Measurements from ENCODE around the gene SMOC2. TPM values are rescaled to one million over a fixed set of nuclear protein-coding genes. Genes with fewer than 3 reads are reported as not detected.

Gene SMOC2
- polyA plus RNA-seq, 3 donors: not detected

DNA sequence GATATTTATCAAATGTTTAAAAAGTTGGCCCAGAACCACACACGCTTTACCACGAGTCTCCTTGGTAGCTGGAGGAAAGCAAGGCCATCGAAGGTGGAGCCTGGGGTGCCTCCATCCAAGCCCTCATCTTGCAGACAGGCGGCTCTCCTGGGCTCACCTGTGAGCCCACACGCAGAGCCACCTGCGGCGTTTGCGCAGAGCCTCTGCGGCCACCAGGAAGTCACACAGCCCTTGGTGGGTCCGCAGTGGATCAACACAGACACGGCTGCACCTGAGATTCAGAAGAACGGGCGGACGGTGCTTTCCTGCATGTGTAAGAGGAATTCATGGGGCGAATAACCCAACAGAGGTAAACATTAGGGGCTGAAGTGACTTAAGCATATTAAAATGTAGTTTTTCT is 24.5 kb upstream of the SMOC2 start:
- Mint-ChIP-seq H3K4me1 (no peaks in the 10 kb centered on the region), H3K27me3 (ENCODE audit: low read depth in 3 of 3) (peaks cover 7 to 9% (median 8%) of the 10 kb centered on the region in 3 donors), H3K36me3 (no peaks in the 10 kb centered on the region), H3K4me3 (no peak overlapping the region), H3K9me3 (peaks cover 3 to 9% (median 6%) of the 10 kb centered on the region in 7 donors), H3K27ac (no peak overlapping the region)
- TF ChIP-seq, protein P1, sequence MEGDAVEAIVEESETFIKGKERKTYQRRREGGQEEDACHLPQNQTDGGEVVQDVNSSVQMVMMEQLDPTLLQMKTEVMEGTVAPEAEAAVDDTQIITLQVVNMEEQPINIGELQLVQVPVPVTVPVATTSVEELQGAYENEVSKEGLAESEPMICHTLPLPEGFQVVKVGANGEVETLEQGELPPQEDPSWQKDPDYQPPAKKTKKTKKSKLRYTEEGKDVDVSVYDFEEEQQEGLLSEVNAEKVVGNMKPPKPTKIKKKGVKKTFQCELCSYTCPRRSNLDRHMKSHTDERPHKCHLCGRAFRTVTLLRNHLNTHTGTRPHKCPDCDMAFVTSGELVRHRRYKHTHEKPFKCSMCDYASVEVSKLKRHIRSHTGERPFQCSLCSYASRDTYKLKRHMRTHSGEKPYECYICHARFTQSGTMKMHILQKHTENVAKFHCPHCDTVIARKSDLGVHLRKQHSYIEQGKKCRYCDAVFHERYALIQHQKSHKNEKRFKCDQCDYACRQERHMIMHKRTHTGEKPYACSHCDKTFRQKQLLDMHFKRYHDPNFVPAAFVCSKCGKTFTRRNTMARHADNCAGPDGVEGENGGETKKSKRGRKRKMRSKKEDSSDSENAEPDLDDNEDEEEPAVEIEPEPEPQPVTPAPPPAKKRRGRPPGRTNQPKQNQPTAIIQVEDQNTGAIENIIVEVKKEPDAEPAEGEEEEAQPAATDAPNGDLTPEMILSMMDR (IDR thresholded peaks at IDR 0.05): no peak
- Histone ChIP-seq H3K27ac (ENCODE audit: low read depth in 1 of 2, low read length in 2 of 2) (no peak overlapping the region), H2AFZ (ENCODE audit: insufficient read depth, low read depth, low read length, poor library complexity, severe bottlenecking) (no peak overlapping the region), H3K79me2 (ENCODE audit: insufficient read depth, low read length) (no peaks in the 10 kb centered on the region), H3K4me1 (ENCODE audit: control insufficient read depth in 1 of 2, insufficient read depth in 2 of 2, low read length in 2 of 2) (no peaks in the 10 kb centered on the region), H3K9me3 (replicated peaks in 1 of 2; ENCODE audit: control insufficient read depth in 1 of 2, insufficient read depth in 1 of 2, low read length in 2 of 2) (peaks cover 0 to 4% of the 10 kb centered on the region in 2 donors), H3K4me3 (replicated peaks in 1 of 3; ENCODE audit: low read depth in 2 of 3, low read length in 3 of 3) (no peak overlapping the region), H3K27me3 (ENCODE audit: control insufficient read depth in 2 of 2, insufficient read depth in 2 of 2, low read length in 2 of 2) (no peaks in the 10 kb centered on the region), H3K9ac (ENCODE audit: insufficient read depth, low read length, poor library complexity, severe bottlenecking) (no peak overlapping the region), H4K20me1 (ENCODE audit: insufficient read depth, low read length) (no peaks in the 10 kb centered on the region), H3K4me2 (replicated peaks; ENCODE audit: extremely low read depth, low read length, poor library complexity, severe bottlenecking) (no peak overlapping the region), H3K36me3 (replicated peaks in 1 of 2; ENCODE audit: control insufficient read depth in 1 of 2, insufficient read depth in 2 of 2, low read length in 2 of 2) (no peaks in the 10 kb centered on the region)
- intact Hi-C loops (cut with micrococcal nuclease): no loop called here
- DNase-seq: no peak
- WGBS (ENCODE audit: insufficient coverage): 91% methylated on average over 11 of the region's 15 CpGs

- TF ChIP-seq, protein P1 (IDR thresholded peaks at IDR 0.05): no peak
- peaks cover 2 to 8% (median 6%) of the 10 kb centered on the region in 7 donors for H3K9me3 Mint-ChIP-seq
- no peaks in the 10 kb centered on the region for H3K4me1 ChIP-seq (ENCODE audit: control insufficient read depth in 1 of 2, insufficient read depth in 2 of 2, low read length in 2 of 2)
- H3K4me3 ChIP-seq (replicated peaks in 1 of 3; ENCODE audit: low read depth in 2 of 3, low read length in 3 of 3): no peak overlapping the region
- no peak for DNase-seq
- no peaks in the 10 kb centered on the region for H3K4me1 Mint-ChIP-seq
- H3K27ac ChIP-seq (ENCODE audit: low read depth in 1 of 2, low read length in 2 of 2): no peak overlapping the region
- H3K36me3 Mint-ChIP-seq: no peaks in the 10 kb centered on the region
- H3K79me2 ChIP-seq (ENCODE audit: insufficient read depth, low read length): no peaks in the 10 kb centered on the region
- H2AFZ ChIP-seq (ENCODE audit: insufficient read depth, low read depth, low read length, poor library complexity, severe bottlenecking): no peak overlapping the region
- no peak overlapping the region for H3K4me2 ChIP-seq (replicated peaks; ENCODE audit: extremely low read depth, low read length, poor library complexity, severe bottlenecking)
- WGBS (ENCODE audit: insufficient coverage): 66% methylated on average over 9 of the region's 9 CpGs
- H3K9me3 ChIP-seq (replicated peaks in 1 of 2; ENCODE audit: control insufficient read depth in 1 of 2, insufficient read depth in 1 of 2, low read length in 2 of 2): peaks cover 0 to 4% of the 10 kb centered on the region in 2 donors
- no peak overlapping the region for H3K4me3 Mint-ChIP-seq
- H3K9ac ChIP-seq (ENCODE audit: insufficient read depth, low read length, poor library complexity, severe bottlenecking): no peak overlapping the region
- intact Hi-C loops (cut with micrococcal nuclease): no loop called here
- no peaks in the 10 kb centered on the region for H3K27me3 ChIP-seq (ENCODE audit: control insufficient read depth in 2 of 2, insufficient read depth in 2 of 2, low read length in 2 of 2)
- H4K20me1 ChIP-seq (ENCODE audit: insufficient read depth, low read length): no peaks in the 10 kb centered on the region
- no peaks in the 10 kb centered on the region for H3K36me3 ChIP-seq (replicated peaks in 1 of 2; ENCODE audit: control insufficient read depth in 1 of 2, insufficient read depth in 2 of 2, low read length in 2 of 2)
- no peak overlapping the region for H3K27ac Mint-ChIP-seq
- peaks cover 7 to 9% (median 8%) of the 10 kb centered on the region in 3 donors for H3K27me3 Mint-ChIP-seq (ENCODE audit: low read depth in 3 of 3)
Measured at GRCh38 chr6:168417191-168417590, 23.8 kb upstream of the SMOC2 start.

All from CD14-positive monocyte (primary cell).